ENCODE data around the gene ITGA6. TPM values are rescaled to one million over a fixed set of nuclear protein-coding genes. Genes with fewer than 3 reads are reported as not detected.
A peak's percentile ranks its signal among the peaks of the same experiment; 100 is the strongest.

Gene ITGA6
- total and polyA plus RNA-seq, 2 experiments from 2014 or later, result 16.7 to 64.8 TPM

DNA sequence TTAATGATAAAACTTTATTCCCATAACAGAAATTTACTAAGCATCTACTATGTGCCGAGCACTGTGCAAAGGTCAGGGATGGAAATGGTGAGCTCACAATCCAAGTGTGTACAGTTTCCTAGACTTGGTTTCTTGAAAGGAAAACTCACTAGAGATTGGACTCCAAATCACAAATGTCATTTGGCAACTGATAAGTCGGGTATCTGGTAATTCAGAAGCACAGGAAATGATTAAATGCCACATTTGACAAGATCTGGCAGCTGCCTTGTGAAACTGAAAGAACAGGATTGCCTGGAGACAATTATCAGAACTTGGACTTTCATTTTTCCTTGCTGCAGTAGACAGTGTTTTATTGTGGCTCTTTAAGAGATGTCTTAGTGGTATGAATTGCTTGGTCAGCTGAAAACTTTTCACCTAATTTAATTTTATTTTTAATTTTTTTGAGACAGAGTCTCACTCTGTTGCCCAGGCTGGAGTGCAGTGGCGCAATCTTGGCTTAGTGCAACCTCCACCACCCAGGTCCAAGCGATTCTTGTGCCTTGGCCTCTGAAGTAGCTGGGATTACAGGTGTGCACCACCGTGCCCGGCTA lies 19.2 kb downstream of the ITGA6 start:
- Histone ChIP-seq H3K4me3 (no peak overlapping the region), H3K36me3 (replicated peaks; ENCODE audit: insufficient read depth, low read depth) (no peaks in the 10 kb centered on the region), H3K27ac (no peak overlapping the region), H4K20me1 (ENCODE audit: insufficient read depth, poor library complexity, severe bottlenecking) (no peaks in the 10 kb centered on the region), H3K9me3 (ENCODE audit: low read depth) (no peaks in the 10 kb centered on the region), H3K4me2 (no peak overlapping the region), H3K79me2 (peaks cover 69% of the 10 kb centered on the region), H3K4me1 (ENCODE audit: insufficient read depth) (no peaks in the 10 kb centered on the region), H2AFZ (no peak overlapping the region), H3K9me2 (replicated peaks; ENCODE audit: insufficient read depth) (no peaks in the 10 kb centered on the region), H3K27me3 (no peaks in the 10 kb centered on the region)
- no peak for TF ChIP-seq EZH2phosphoT487 (IDR thresholded peaks at IDR 0.05; ENCODE audit: low read depth, severe bottlenecking, unreplicated experiment)
- no peak for TF ChIP-seq EZH2 (IDR thresholded peaks at IDR 0.05; ENCODE audit: borderline replicate concordance)
- TF ChIP-seq, protein P1, sequence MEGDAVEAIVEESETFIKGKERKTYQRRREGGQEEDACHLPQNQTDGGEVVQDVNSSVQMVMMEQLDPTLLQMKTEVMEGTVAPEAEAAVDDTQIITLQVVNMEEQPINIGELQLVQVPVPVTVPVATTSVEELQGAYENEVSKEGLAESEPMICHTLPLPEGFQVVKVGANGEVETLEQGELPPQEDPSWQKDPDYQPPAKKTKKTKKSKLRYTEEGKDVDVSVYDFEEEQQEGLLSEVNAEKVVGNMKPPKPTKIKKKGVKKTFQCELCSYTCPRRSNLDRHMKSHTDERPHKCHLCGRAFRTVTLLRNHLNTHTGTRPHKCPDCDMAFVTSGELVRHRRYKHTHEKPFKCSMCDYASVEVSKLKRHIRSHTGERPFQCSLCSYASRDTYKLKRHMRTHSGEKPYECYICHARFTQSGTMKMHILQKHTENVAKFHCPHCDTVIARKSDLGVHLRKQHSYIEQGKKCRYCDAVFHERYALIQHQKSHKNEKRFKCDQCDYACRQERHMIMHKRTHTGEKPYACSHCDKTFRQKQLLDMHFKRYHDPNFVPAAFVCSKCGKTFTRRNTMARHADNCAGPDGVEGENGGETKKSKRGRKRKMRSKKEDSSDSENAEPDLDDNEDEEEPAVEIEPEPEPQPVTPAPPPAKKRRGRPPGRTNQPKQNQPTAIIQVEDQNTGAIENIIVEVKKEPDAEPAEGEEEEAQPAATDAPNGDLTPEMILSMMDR (IDR thresholded peaks at IDR 0.05; ENCODE audit: poor library complexity), result no peak
- WGBS (ENCODE audit: low lambda C conversion rate, missing lambda C conversion rate), result 84% methylated on average over 6 of the region's 6 CpGs
- no peak for DNase-seq (ENCODE audit: low spot score)

DNA sequence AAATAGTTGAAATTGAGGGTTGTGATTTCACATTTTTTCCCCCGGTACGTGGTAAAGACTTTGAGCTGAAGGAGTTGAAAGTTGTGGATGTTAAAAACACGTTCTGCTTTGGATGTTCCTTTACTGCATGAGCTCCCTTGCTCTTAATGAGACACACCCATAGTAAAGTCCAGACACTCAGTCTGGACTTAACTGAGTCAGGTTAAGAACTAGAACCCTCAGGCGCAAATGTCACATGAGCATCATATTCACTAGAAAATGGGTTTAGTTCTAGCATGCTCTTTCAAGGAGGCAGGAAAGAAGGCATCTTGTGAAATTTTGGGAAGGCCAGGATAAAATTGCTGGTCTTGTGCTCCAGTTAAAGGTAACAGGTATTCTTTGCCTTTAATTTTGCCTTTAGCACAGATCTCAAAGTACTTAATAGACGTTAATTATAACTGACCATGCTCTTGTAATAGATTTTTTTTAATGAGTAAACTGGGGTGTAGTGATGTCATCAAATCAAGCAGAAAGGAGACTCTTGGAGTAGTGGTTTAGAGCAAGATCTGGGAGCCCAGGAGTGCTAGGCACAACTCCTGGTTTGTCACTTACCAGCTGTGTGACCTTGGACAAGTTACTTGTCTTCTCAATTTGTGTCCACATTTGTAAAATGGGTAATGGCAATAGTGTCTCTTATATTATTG lies 20.6 kb downstream of the ITGA6 start:
- H2AFZ ChIP-seq, result no peak overlapping the region
- no peak overlapping the region for H3K4me3 ChIP-seq
- H3K4me2 ChIP-seq, result no peak overlapping the region
- H4K20me1 ChIP-seq (ENCODE audit: insufficient read depth, poor library complexity, severe bottlenecking), result no peaks in the 10 kb centered on the region
- H3K27ac ChIP-seq, result peak overlapping the region; percentile 26
- TF ChIP-seq, protein P1 (IDR thresholded peaks at IDR 0.05; ENCODE audit: poor library complexity), result no peak
- TF ChIP-seq EZH2phosphoT487 (IDR thresholded peaks at IDR 0.05; ENCODE audit: low read depth, severe bottlenecking, unreplicated experiment) (no peak), EZH2 (IDR thresholded peaks at IDR 0.05; ENCODE audit: borderline replicate concordance) (no peak)
- no peaks in the 10 kb centered on the region for H3K4me1 ChIP-seq (ENCODE audit: insufficient read depth)
- no peaks in the 10 kb centered on the region for H3K27me3 ChIP-seq
- no peaks in the 10 kb centered on the region for H3K9me2 ChIP-seq (replicated peaks; ENCODE audit: insufficient read depth)
- H3K9me3 ChIP-seq (ENCODE audit: low read depth), result no peaks in the 10 kb centered on the region
- H3K36me3 ChIP-seq (replicated peaks; ENCODE audit: insufficient read depth, low read depth), result no peaks in the 10 kb centered on the region
- peaks cover 77% of the 10 kb centered on the region for H3K79me2 ChIP-seq
- no peak for DNase-seq (ENCODE audit: low spot score)
- WGBS (ENCODE audit: low lambda C conversion rate, missing lambda C conversion rate), result 82% methylated on average over 5 of the region's 5 CpGs

DNA sequence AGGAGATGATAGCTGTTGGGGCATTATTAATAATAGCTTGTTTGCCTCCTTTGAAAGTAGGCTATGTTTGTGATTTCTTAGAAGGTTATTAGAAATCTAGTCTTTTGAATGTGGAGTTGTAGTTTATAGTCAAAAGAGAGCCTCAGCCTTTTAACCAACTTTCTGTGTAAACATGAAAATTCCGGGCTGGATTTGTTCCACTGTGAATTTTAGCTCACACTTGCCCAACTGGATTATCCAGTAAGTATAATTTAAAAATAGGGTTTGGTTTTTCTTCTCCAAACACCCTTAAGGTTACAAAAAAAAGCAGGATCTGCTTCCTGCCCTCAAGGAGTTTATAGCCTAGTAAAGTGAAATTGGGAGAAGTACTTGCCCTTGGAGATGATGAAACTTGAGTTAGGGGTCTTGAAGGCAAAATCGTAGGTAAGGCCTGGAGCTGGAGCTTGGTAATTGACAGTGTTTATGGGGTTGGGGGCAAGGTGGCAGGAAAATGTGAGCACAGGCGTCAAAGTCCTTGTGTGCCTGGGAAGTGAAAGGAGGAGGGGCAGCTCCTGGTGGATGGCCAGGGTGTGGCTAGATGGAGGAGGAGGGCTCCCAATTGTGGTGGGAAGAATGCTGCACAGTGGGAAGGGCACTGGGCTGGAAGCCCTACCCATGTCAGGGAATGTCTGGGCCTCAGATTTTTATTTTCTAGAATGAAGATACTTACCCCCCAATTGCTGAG lies 21.3 kb downstream of the ITGA6 start:
- Histone ChIP-seq H3K9me2 (replicated peaks; ENCODE audit: insufficient read depth) (no peaks in the 10 kb centered on the region), H3K9me3 (ENCODE audit: low read depth) (no peaks in the 10 kb centered on the region), H2AFZ (no peak overlapping the region), H3K36me3 (replicated peaks; ENCODE audit: insufficient read depth, low read depth) (no peaks in the 10 kb centered on the region), H3K27me3 (no peaks in the 10 kb centered on the region), H3K4me1 (ENCODE audit: insufficient read depth) (no peaks in the 10 kb centered on the region), H4K20me1 (ENCODE audit: insufficient read depth, poor library complexity, severe bottlenecking) (no peaks in the 10 kb centered on the region), H3K79me2 (peaks cover 77% of the 10 kb centered on the region), H3K4me2 (no peak overlapping the region), H3K4me3 (no peak overlapping the region), H3K27ac (no peak overlapping the region)
- 75% methylated on average over 3 of the region's 3 CpGs for WGBS (ENCODE audit: low lambda C conversion rate, missing lambda C conversion rate)
- no peak for DNase-seq (ENCODE audit: low spot score)
- TF ChIP-seq, protein P1 (IDR thresholded peaks at IDR 0.05; ENCODE audit: poor library complexity), result no peak
- TF ChIP-seq EZH2phosphoT487 (IDR thresholded peaks at IDR 0.05; ENCODE audit: low read depth, severe bottlenecking, unreplicated experiment) (no peak), EZH2 (IDR thresholded peaks at IDR 0.05; ENCODE audit: borderline replicate concordance) (no peak)
